HG02798 (cell line): ENCODE results near the gene SLC12A3.
"Not testable (repeated sequence)": the region's sequence is repeated elsewhere in the genome, so short reads cannot be mapped to it uniquely, and the experiment has no call there.

ENCODE experiments used
- ATAC-seq: cut with Tn5 transposase; IDR thresholded peaks from one replicate; pipeline ENCODE4 v1.9.1; 2021; ENCODE audit warnings: mild to moderate bottlenecking; ENCODE audit not compliant: unreplicated experiment, poor library complexity

Gene SLC12A3

DNA sequence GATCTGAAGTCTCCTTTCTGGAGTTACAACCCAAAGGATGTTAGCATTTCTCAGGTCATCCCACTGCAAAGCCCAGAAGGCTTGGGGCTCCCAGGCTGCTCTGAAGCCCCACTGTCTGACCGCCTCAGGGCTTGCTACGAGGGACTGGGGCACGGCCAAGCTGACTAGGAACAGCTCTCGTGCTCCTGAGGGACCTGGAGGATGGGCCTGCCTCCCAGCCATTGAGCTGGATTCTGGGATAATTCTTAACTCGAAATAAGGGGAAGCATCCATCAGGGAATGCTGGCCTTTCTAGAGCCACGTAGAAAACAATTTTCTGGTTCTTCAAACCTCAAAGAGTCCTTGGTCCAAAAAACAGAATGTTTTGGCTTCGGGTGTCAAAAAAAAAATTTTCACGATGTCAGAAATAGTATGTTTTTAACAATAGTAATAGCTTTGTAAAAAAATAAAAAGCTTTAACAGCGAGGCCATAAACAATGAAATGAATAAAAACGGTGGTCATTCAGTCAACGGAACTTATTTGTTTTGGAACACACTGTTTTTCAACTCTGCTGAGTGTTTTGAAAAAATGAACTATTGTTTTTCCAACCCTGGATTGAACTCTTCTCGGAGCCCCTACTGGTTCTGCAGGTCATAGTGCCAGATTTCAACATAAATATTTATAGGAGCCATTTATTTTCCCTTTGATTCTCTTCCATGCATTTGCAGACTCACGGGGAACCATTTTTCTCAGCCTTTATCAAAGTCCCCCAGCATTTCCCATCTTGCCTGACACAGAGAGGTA, 50.5 kb downstream of the SLC12A3 start:
- no peak for ATAC-seq

DNA sequence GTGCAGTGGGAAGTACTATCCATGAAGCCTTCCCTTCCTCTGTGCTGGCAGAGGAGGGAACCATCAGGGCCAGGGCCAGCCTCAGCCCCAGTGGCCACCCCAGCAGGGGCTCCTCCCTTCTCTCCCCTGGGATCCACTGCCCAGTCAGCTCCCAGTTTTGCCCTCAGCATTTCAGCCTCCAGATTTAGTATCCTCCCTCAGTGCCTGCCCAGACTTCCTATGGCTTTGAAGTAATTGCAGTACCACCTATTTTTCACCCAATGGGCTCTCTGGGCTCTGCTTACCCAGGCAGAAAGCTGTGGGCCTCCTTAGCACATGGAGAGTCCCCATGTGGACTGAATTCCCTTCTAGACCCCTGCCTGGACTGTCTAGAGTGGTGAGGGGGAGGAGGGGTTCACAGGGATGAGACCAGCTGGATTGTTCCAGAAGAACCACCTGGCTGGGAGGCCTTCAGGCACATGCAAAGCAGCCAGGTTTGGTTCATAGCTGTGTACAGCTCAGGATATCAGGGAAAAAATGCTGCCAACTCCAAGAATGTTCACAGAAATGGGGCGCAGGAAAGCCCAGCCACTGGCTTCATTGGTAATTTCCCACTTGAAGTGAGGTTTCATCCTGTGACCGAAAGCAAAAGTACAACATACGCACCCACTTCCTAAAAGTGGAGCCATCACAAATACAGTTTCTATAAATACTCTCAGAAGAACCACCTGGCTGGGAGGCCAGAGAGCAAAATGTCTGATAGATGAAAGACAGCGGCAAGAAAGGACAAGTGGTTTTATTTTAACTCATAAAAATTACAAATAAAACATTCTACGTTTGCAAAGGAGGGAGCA, 51.8 kb downstream of the SLC12A3 start:
- peak; percentile 79 for ATAC-seq

DNA sequence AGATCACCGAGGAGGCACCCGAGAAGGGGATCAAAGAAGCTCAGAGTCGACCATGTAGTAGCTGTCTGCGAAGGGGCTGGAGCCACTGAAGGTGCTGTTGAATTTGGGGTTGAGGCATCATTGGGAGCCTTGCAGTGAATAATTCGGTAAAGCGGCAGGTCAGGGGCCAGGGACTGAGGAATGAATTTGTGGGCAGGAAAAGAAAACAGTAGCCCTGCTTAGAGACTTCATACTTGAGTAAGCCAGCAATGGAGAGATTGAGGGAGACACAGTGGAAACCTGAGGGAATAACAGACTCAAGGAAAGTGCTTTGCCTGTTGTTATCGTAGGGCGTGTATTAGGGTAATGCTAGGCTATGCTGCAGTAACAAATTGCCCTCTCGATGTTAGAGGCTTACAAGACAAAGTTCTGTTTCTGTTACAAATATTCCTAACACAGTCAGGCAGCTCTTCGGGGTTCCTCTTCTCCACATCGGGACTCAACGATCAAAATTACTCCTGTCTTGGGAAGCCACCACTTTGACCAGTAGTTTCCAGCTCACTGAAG, 53.5 kb downstream of the SLC12A3 start:
- ATAC-seq = no peak

DNA sequence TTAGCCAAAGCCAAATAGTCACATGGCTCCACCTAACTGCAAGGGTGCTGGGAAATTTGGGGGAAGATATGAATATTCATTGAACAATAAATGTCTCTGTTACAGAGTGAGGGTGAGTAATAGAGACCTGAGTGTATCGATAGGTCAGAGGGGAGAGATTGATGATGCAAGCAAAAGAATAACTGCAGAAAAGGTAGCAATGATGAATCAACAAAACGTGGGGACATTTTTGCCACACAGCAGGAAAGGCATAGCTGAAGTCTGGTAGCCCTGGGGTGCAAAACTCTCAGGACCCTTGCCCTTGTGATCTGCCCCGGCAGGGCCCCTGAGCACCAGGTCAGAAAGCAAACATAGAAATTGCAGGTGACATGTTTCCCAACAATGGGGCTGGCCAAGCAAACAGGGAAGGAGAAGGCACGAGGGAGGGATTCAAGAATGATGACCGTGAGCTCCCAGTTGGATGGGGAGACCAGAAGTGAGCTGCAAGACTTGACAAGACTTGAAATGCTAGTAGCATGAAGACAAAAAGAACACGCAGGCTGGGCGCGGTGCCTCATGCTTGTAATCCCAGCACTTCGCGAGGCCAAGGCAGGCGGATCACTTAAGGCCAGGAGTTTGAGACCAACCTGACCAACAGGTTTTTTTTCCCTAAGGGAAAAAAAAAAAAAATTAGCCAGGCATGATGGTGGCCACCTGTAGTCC, 54.2 kb downstream of the SLC12A3 start:
- ATAC-seq = no peak

DNA sequence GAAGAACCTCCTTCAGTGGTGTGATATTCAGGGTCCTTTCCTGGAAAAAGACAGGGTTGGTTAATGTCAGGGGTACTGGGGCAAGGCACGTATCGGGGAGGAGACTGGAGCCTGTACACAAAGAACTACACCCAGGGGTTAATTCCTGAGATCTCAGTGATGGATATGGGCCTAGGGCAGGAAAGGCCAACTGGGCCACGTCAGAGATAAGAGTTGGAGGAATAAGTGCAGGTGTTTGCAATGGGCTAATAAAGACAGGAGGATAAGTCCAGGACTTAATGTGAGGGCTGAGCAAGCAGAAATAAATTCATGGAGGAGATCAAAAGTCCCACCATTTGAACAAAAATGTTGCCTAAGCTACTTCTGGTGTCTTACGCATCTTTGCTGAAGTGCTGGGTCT, 56.6 kb downstream of the SLC12A3 start:
- no peak for ATAC-seq

DNA sequence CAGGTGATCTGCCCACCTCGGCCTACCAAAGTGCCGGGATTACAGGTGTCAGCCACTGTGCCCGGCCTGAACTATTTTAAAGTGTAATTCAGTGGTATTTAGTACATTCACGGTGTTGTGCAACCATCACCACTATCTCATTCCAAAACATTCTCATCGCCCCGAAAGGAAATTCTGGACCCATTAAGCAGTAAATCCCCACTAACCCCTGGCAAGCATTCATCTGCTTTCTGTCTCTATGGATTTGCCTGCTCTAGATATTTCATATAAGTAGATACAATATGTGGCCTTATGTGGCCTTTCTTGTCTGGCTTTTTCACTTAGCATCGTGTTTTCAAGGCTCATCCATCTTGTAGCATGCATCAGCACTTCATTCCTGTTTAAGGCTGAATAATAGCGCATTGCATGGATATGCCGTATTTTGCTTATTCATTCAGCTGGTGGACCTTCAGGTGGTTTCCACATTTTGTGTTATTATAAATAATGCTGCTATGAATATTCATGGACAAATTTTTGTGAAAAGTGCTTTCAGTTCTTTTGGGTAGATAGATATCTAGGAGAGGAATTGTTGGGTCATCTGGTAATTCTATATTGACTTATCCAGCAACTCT, 58.6 kb downstream of the SLC12A3 start:
- ATAC-seq = no peak

DNA sequence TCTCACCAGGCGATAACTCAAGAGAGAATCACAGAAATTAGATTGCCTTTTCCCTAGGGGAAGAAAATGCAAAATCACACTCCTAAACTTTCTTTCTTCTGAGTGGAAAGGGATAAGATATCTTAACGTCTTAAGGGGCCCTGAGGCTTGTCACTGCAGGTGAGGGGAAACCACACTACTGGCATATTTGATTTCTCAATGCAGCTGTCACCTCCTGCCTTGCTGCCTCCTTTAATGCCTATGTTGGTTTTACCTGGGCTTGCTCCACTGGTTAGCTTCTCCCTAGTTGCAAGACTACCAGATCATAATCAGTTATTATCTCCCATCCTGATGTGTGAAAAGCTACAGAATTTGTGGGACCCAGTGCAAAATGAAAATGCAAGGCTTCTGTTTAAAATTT, 62.5 kb downstream of the SLC12A3 start:
- ATAC-seq = no peak

DNA sequence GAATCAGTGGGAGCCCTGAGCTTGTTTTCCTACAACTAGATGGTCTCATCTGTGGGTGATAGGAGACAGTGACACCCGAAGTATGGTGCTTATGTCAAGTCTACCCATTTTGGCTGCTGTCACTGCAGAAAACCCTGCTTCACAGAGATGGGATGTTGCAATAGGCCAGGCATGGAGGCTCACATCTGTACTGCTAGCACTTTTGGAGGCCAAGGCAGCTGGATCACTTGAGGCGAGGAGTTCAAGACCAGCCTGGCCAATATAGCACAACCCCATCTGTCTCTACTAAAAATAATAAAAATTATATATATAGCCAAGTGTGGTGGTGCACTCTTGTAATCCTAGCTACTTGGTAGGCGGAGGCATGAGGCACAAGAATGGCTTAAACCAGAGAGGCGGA, 64.6 kb downstream of the SLC12A3 start:
- no peak for ATAC-seq

DNA sequence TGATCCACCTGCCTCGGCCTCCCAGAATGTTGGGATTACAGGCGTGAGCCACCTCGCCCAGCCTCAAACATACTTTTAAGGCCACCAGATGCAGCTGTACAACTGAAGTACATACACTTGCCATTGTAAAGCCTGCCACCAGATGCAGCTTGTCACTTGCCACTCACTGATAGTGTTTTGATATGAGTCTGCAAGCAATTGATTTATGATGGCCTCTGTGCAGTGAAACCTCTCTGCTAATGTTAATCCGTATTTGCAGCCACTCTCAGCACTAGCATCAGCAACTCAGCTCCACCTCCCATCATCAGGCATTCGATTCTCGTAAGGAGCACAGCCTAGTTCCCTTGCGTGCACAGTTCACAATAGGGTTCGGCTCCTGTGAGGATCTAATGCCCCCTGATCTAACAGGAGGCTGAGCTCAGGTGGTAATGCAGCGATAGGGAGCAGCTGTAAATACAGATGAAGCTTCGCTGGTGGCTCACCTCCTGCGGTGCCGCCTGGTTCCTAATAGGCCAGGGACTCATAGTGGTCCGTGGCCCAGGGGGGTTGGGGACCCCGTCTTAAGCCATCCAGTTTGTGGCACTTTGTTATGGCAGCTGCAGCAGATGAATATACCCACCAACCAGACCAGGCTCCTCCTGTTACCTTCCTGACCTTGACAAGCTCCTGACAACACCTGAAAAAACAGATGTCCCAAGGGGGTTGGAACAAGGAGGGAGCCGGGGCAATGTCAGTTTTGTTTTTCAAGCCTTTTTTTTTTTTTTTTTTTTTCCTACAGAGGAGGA, 65.7 kb downstream of the SLC12A3 start:
- ATAC-seq = no peak

DNA sequence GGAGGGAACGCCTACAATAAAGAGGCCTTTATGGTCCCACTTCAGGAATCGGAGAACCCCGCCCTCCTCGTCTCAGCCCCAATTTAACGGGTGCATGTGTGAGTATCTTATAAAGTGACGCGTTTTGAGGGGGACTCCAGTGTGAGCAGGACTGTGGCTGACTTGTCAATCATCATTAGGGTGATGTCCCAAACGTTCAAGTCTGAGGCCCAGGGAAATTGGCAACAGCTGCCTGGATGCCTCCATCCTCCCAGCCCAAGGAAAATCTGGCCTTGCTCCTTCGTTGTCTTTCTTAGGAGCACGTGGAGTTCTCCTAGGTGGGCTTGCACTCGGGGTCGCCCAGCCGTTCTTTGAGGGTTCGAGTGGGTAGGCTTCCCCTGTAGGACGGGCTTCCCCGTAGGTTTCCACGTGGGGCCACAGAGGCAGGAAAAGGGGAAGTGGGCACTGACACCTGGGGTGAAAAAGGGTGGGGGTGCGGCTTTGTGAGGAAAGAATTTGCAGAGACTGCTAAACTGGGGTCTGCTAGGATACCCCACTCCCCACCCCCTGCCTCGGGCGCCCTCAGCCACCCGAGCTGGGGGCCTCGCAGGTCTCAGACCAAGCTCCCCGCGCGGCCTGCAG, 66.4 kb downstream of the SLC12A3 start:
- peak; percentile 33 for ATAC-seq

DNA sequence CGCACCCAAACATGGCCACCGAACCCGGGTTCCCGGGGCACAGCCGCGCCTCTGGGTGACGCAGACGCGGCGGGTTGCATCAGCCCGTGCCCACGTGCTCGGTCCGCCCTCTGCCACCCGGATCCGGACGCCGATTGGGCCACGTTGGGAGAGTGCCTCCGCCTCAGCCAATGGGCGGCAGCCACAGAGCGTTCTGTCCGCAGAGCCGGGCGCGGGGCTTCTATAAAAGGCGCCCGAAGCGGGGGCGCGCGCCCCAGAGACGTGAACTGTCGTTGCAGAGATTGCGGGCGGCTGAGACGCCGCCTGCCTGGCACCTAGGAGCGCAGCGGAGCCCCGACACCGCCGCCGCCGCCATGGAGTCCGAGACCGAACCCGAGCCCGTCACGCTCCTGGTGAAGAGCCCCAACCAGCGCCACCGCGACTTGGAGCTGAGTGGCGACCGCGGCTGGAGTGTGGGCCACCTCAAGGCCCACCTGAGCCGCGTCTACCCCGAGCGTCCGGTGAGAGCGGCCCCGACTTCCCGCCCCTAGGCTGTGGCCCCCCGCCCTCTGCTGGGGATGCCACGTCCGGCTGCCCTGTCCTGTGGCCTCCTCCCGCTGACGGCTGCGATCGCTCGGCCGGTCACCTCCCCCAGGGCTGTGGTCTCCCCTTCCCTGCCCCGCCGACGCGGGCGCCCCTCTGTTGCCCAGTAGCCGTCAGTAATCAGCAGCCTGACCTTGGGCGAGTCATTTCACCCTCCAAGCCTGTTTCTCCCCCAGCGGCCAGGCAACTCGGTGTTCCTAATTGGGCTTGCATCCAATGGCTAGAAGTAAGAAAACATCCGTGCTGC, 67.1 kb downstream of the SLC12A3 start, which contains the start of gene HERPUD1:
Gene HERPUD1, plus strand, starts transcription at position 251 of the 829 bp plus-strand sequence. Its CDS starts 103 bp downstream, at position 354.
- ATAC-seq = peak; percentile 91

DNA sequence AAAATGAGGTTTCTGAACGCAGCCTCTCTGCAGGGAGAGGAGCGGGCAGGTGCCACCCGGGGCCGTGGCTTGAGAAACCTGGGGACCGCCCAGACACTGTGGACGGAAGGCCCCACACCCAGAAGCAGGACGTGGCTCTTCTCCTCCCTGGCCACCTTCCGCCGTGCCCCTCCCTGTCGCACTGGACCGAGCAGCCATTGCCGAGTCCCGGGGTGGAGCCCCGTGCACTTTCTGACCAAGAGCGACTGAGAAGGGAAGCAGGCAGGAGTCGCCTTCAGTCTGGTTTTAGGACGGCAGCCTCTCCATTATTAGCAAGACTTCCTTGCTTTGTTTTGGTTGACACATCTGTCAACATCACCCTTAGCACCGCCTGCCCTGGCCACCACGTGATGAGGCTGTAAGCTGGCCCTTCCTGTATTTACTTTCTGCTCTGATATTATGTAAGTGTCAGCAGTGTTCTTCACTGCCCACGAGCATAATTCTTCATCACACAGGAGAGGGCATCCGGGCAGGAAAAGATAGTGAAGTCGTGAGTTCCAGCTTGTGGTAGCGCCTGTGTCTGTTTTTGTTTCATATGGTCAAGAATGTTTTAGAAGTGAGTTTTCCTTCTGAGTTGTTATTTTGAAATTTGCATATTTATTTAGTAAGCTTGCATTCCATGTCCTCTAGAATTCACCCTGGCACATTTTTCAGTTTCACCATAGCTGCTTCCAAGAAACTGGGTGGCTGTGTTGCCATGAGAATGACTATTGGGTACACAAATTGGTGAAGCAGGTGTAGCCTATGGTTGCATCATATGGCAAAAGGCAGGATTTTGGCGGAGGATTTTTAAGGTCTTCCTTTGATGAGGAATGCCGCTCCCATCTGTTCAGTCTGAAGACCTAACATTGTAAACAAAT, 68.0 kb downstream of the SLC12A3 start:
- peak; percentile 10 for ATAC-seq

DNA sequence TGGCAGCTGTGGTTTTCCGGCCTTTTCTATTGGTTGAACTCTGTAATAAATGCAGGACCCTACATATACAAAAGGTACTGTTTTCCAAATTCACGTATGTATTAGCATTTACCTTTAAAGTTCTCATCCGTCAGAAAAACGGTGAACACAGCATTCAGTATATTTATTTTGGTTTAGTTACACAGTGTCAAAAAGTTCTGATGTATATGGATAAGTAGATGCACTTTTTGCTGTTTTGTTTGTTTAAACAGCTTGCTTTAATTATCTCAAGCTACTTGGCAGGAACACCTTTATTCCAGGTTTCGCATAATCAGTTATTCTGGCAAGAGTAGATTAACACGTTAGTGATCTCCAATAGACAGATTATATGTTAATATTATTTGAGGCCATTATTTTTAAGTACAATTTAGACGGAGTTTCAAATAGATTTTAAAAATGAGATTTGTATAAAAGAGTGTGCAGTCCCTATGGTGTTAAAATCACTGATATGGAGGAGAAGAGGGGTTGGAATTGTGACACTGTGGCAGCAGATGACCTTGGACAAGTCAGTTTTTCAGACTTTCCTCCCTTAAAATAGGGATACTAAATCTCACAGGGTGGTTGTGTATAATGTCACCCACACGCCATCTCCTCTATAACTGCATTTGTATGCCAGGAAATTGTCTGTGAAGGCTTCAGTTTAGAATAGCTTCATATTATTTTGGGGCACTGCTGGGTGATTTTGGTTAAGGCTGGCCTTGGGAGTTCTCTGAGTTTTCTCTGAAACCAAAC, 69.0 kb downstream of the SLC12A3 start:
- no peak for ATAC-seq

DNA sequence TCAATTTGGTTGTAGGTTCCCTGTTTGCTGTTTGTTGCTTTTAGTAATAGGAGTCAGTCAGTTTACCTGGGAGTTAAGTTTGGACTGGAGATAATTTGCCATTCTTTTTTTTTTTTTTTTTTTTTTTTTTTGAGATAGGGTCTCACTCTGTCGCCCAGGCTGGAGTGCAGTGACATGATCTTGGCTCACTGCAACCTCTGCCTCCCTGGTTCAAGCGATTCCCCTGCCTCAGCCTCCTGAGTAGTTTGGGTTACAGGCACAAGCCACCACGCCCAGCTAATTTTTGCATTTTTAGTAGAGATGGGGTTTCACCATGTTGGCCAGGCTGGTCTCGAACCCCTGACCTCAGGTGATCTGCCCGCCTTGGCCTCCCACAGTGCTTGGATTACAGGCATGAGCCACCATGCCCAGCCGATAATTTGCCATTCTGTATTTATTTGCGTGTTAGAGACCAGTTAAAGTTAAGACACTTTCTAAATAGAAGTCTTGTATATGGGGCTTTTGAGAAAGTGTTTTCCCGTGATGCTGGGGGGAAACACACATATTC, 69.7 kb downstream of the SLC12A3 start:
- ATAC-seq = not testable (repeated sequence)

DNA sequence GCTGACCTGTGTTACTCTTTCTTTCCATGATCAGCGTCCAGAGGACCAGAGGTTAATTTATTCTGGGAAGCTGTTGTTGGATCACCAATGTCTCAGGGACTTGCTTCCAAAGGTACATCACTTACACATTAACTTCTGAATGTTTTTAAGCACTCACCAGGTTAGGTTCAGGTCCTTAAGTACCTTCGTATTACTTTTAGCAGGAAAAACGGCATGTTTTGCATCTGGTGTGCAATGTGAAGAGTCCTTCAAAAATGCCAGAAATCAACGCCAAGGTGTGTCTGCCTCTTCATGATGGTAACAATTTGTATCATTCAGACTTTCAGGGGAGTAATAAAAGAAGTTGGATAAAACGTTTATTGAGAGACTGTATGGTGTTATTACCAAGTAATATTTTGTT, 70.2 kb downstream of the SLC12A3 start:
- no peak for ATAC-seq

DNA sequence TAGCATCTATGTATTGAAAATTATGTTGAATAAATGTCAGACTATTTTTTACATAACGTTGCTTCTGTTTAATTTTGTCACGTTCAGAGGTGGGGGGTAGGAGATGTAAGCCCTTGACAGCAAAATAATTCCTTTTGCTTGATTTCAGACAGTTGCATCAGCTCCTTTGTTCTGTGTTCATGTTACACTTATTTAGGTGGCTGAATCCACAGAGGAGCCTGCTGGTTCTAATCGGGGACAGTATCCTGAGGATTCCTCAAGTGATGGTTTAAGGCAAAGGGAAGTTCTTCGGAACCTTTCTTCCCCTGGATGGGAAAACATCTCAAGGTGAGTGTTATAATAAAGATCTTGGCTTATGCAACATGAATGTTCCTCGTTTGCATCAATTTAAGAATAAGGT, 71.5 kb downstream of the SLC12A3 start:
- ATAC-seq = no peak
